Epithelial cell of proximal tubule (primary cell): Measurements from ENCODE around the gene CTH. TPM values are rescaled to one million over a fixed set of nuclear protein-coding genes. Genes with fewer than 3 reads are reported as not detected.
"Not testable (repeated sequence)": the region's sequence is repeated elsewhere in the genome, so short reads cannot be mapped to it uniquely, and the experiment has no call there.

Experiments used
- DNase-seq: peaks from one replicate; pipeline ENCODE4 v3.0.0-alpha.2; 2011; ENCODE audit warnings: low read depth
- H3K4me3 ChIP-seq: 2 replicates; pipeline ENCODE4 v1.5.1; 2011; ENCODE audit warnings: low read depth, mild to moderate bottlenecking, low read length
- total RNA-seq: library from RNA; depleted of rRNA; stranded (reverse); fragments of >200 nt; gene quantifications from 2 replicates; pipeline ENCODE4 v1.2.3, GENCODE V29; 2015
- TF ChIP-seq, protein P1 (sequence below): conservative IDR thresholded peaks from 2 replicates; pipeline ENCODE4 v1.5.1; 2012; ENCODE audit warnings: low read depth, mild to moderate bottlenecking, low read length

CTH gene
- total RNA-seq, 1 donor from 2014 or later: 3.7 TPM

DNA sequence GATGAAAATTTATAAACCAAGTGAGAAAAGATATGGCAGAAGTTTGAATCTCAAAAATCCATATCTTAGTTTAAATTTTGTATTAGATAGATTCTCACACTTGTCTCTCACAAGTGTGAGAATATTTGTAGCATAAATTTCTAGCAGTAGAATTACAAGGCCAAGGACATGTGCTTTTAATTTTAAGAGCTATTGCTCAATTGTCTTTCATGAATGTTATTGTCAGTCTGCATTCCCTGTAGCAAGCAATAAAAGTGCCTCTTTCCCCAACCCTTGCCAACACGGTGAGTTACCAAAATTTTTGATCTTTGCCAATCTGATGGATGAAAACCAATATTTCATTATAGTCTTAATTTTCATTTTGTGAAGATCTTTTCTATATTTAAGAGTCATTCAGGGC, 64.0 kb downstream of the CTH start:
- no peak for DNase-seq
- no peak overlapping the region for H3K4me3 ChIP-seq
- TF ChIP-seq, protein P1, sequence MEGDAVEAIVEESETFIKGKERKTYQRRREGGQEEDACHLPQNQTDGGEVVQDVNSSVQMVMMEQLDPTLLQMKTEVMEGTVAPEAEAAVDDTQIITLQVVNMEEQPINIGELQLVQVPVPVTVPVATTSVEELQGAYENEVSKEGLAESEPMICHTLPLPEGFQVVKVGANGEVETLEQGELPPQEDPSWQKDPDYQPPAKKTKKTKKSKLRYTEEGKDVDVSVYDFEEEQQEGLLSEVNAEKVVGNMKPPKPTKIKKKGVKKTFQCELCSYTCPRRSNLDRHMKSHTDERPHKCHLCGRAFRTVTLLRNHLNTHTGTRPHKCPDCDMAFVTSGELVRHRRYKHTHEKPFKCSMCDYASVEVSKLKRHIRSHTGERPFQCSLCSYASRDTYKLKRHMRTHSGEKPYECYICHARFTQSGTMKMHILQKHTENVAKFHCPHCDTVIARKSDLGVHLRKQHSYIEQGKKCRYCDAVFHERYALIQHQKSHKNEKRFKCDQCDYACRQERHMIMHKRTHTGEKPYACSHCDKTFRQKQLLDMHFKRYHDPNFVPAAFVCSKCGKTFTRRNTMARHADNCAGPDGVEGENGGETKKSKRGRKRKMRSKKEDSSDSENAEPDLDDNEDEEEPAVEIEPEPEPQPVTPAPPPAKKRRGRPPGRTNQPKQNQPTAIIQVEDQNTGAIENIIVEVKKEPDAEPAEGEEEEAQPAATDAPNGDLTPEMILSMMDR: no peak

DNA sequence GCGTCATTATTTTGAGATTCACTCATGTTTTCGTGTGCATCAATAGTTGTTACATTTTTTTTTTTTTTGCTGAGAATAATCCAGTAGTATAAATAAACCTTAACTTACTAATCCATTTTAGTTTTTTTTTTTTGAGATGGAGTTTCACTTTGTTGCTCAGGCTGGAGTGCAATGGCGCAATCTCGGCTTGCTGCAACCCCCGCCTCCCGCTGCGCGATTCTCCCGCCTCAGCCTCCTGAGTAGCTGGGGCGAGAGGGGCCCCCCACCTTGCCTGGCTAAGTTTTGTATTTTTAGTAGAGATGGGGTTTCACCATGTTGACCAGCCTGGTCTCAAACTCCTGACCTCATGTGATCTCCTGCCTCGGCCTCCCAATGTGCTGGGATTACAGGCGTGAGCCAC, 66.0 kb downstream of the CTH start:
- H3K4me3 ChIP-seq: no peak overlapping the region
- TF ChIP-seq, protein P1: no peak
- no peak for DNase-seq

DNA sequence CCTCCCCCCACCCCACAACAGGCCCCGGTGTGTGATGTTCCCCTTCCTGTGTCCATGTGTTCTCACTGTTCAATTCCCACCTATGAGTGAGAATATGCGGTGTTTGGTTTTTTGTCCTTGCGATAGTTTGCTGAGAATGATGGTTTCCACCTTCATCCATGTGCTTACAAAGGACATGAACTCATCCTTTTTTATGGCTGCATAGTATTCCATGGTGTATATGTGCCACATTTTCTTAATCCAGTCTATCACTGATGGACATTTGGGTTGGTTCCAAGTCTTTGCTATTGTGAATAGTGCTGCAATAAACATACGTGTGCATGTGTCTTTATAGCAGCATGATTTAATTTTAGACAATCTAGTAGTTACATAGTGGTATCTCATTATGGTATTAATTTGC, 66.8 kb downstream of the CTH start:
- H3K4me3 ChIP-seq, DNase-seq: not testable (repeated sequence)

DNA sequence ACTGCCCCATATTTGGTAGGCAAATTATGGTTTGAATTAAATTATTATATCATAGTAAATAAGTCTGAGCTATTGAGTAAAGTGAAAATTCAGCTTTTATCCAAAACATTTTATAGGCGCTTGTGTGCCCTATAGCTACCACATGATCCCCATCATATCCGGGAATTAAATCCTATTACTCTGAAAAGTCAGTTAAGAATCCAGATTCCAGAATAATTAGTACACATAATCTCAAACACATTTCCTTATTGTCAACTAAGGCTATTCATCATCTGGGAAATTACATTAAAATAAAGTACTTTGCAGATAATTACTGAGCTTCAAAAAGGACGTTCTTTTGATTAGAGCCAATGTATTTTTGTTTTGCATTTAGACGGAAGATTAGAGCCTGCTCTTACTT, 72.3 kb downstream of the CTH start:
- DNase-seq: no peak
- TF ChIP-seq, protein P1: no peak
- no peak overlapping the region for H3K4me3 ChIP-seq

GRCh38 chr1:70485624-70486023, 74.6 kb downstream of the CTH start:
- TF ChIP-seq, protein P1: no peak
- no peak overlapping the region for H3K4me3 ChIP-seq
- DNase-seq: no peak

DNA sequence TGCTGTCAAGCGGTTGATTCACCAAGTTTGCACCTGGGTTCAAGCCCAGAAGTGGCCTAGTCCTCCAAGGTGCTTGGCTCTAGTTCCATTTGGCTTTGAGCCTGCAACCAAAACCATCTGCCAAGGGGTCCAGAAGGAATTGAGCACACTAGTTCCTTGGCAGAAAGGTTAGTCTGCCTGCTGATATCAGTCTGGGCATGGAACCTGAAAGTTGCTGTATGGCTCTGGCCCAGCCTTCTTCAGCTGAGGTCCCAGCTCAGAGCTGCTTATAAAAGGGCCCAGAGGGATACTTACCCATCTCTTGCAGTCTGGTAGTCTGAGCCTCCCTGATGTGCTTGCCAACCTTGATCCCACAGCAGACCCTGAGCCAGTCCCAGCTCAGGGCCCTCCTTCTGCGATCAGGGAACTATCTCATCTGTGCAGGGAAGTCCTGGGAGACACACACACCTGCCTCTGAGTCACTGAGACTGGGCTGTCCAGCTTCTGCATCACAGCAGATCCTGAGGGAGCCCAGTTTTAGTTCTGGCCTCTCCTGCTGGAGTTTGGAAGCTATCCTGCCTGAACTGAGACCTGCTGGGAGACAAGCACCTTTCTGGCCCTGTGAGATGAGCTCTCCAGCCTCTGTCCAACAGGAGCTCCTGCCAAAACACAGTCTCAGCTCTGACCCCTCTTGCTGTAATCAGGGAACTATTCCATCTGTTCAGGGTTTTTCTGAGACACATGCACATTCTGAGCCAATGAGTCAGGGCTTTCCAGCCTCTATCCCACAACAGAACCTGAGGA, 75.8 kb downstream of the CTH start:
- TF ChIP-seq, protein P1: peak; percentile 15
- DNase-seq: peak; percentile 75

DNA sequence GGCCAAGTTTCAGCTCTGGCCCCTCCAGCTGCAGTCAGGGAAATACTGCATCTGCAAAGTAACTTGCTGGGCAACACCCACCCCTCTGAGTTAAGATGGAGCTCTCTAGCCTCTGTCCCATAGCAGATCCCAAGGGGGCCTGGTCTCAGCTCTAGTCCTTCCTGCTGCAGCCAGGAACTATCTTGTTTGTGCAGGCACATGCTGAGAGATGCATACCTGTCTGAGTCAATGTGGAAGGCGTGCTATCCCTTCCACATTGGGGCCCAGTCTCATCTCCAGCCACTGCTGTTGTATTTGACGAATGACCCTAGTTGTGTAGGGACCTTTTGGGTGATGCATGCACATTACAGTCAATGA, 76.4 kb downstream of the CTH start:
- H3K4me3 ChIP-seq: no peak overlapping the region
- TF ChIP-seq, protein P1: no peak
- no peak for DNase-seq

More for the DNA sequence above, 75.8 kb downstream of the CTH start:
- no peak overlapping the region for H3K4me3 ChIP-seq
